SU-DHL-6 (cell line): Measurements from ENCODE around the gene PIK3C2G.

Experiments used
- H2AFZ ChIP-seq: fragments of 200-600 bp; sonication (generic); 2 replicates; pipeline ENCODE4 v1.6.1; 2014; ENCODE audit warnings: low read depth, mild to moderate bottlenecking, moderate library complexity, mixed read lengths, antibody characterized with exemption, low read length; ENCODE audit not compliant: severe bottlenecking
- H3F3A ChIP-seq: fragments of 200-600 bp; shearing (Covaris generic); 2 replicates; pipeline ENCODE4 v1.6.0; 2016; ENCODE audit warnings: antibody characterized with exemption, mild to moderate bottlenecking; ENCODE audit not compliant: insufficient read depth
- H3K27ac ChIP-seq: fragments of 200-600 bp; sonication (generic); 2 replicates; pipeline ENCODE4 v1.5.1; 2016; ENCODE audit warnings: low read depth, mild to moderate bottlenecking, low read length, moderate library complexity, mixed read lengths
- H3K27me3 ChIP-seq: fragments of 200-600 bp; sonication (generic), shearing (Covaris generic); 2 replicates; pipeline ENCODE4 v1.6.0; 2014; ENCODE audit warnings: mild to moderate bottlenecking, low read length
- H3K36me3 ChIP-seq: fragments of 200-600 bp; sonication (generic); 2 replicates; pipeline ENCODE4 v1.6.1; 2014; ENCODE audit warnings: mild to moderate bottlenecking, low read length, mixed read lengths
- H3K4me2 ChIP-seq: fragments of 300-600, 200-600 bp; shearing (Covaris generic), sonication (generic); 2 replicates; pipeline ENCODE4 v1.6.0; 2014; ENCODE audit warnings: low read length, low read depth, mild to moderate bottlenecking; ENCODE audit not compliant: poor library complexity, severe bottlenecking
- H3K4me3 ChIP-seq: fragments of 200-600 bp; sonication (generic); 2 replicates; pipeline ENCODE4 v1.5.1; 2014; ENCODE audit warnings: antibody characterized with exemption, low read length, mild to moderate bottlenecking, mixed read lengths; ENCODE audit not compliant: insufficient read depth, poor library complexity, severe bottlenecking
- H3K79me2 ChIP-seq: fragments of 200-600 bp; sonication (generic); 2 replicates; pipeline ENCODE4 v1.6.1; 2014; ENCODE audit warnings: mild to moderate bottlenecking, low read length, moderate library complexity; ENCODE audit not compliant: insufficient read depth
- H3K9ac ChIP-seq: fragments of 200-600 bp; sonication (generic); 2 replicates; pipeline ENCODE4 v1.7.0; 2014; ENCODE audit warnings: mild to moderate bottlenecking, low read length
- H3K9me2 ChIP-seq: fragments of 200-600 bp; sonication (generic); replicated peaks from 2 replicates; pipeline ENCODE4 v1.6.1; 2014; ENCODE audit warnings: low read length; ENCODE audit not compliant: insufficient read depth
- H3K9me3 ChIP-seq: fragments of 200-600 bp; sonication (generic); 2 replicates; pipeline ENCODE4 v1.6.1; 2014; ENCODE audit warnings: low read length, mixed read lengths; ENCODE audit not compliant: insufficient read depth
- H4K20me1 ChIP-seq: fragments of 200-600 bp; sonication (generic); 2 replicates; pipeline ENCODE4 v1.6.1; 2014; ENCODE audit warnings: low read depth, mild to moderate bottlenecking, antibody characterized with exemption, low read length, moderate library complexity, mixed read lengths
- EZH2phosphoT487 ChIP-seq: fragments of 200-600 bp; sonication (generic), shearing (Covaris generic); conservative IDR thresholded peaks from 2 replicates; pipeline ENCODE4 v1.6.1; 2018; ENCODE audit warnings: mild to moderate bottlenecking, antibody characterized with exemption, low read length, moderate library complexity, mixed read lengths
- TF ChIP-seq, protein P1 (sequence below): fragments of 200-600 bp; sonication (generic); IDR thresholded peaks from one replicate; pipeline ENCODE4 v1.5.1; 2017; ENCODE audit warnings: antibody characterized with exemption, mild to moderate bottlenecking, low read length, moderate library complexity; ENCODE audit not compliant: insufficient read depth, poor library complexity, severe bottlenecking

Gene PIK3C2G

DNA sequence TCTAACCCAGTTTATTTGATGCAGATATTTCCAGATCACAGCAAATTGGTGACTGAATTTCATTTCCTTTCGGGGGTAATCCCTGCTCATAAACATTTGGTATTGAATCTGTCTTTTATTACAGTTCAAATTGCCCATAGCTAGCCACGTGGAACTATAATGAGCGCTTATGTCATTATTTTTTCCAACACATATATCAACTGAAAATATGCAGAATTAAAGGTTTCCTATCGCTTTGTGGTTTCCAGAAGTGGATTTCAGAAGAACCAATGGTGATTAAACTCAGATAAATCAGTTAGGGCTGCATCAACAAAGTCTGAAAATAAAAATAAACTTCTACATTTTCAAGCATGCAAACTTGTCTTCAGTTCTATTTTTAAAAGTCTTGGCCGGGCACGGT, 111.9 kb downstream of the PIK3C2G start:
- Histone ChIP-seq H3K36me3 (no peaks in the 10 kb centered on the region), H3K4me3 (no peak overlapping the region), H4K20me1 (no peaks in the 10 kb centered on the region), H3K27me3 (no peaks in the 10 kb centered on the region), H3K9me3 (no peaks in the 10 kb centered on the region), H2AFZ (no peak overlapping the region), H3K27ac (no peak overlapping the region), H3K9me2 (no peaks in the 10 kb centered on the region), H3F3A (no peaks in the 10 kb centered on the region), H3K4me2 (no peak overlapping the region), H3K79me2 (no peaks in the 10 kb centered on the region), H3K9ac (no peak overlapping the region)
- no peak for TF ChIP-seq EZH2phosphoT487
- TF ChIP-seq, protein P1, sequence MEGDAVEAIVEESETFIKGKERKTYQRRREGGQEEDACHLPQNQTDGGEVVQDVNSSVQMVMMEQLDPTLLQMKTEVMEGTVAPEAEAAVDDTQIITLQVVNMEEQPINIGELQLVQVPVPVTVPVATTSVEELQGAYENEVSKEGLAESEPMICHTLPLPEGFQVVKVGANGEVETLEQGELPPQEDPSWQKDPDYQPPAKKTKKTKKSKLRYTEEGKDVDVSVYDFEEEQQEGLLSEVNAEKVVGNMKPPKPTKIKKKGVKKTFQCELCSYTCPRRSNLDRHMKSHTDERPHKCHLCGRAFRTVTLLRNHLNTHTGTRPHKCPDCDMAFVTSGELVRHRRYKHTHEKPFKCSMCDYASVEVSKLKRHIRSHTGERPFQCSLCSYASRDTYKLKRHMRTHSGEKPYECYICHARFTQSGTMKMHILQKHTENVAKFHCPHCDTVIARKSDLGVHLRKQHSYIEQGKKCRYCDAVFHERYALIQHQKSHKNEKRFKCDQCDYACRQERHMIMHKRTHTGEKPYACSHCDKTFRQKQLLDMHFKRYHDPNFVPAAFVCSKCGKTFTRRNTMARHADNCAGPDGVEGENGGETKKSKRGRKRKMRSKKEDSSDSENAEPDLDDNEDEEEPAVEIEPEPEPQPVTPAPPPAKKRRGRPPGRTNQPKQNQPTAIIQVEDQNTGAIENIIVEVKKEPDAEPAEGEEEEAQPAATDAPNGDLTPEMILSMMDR: no peak

DNA sequence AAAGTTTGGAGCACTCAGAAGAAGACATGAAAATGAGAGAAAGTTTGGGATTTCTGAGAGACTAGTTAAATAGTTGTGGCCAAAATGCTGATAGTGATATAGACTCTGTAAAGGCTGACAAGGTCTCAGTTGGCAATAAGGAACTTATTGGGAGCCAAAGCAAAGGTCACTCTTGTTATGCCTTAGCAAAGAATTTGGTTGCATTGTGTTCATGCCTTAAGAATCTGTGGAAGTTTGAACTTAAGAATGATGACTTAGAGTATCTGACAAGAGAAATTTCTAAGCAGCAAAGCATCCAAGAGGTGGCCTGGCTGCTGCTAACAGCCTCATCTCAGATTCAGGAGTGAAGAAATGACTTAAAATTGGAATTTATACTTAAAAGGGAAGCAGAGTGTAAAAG, 113.8 kb downstream of the PIK3C2G start:
- no peaks in the 10 kb centered on the region for H3K79me2 ChIP-seq
- H3F3A ChIP-seq: no peaks in the 10 kb centered on the region
- TF ChIP-seq EZH2phosphoT487: no peak
- TF ChIP-seq, protein P1: no peak
- H3K27ac ChIP-seq: no peak overlapping the region
- H3K9me2 ChIP-seq: no peaks in the 10 kb centered on the region
- no peak overlapping the region for H3K9ac ChIP-seq
- no peak overlapping the region for H2AFZ ChIP-seq
- H3K9me3 ChIP-seq: no peaks in the 10 kb centered on the region
- H3K4me2 ChIP-seq: no peak overlapping the region
- H3K36me3 ChIP-seq: no peaks in the 10 kb centered on the region
- no peaks in the 10 kb centered on the region for H4K20me1 ChIP-seq
- no peak overlapping the region for H3K4me3 ChIP-seq
- no peaks in the 10 kb centered on the region for H3K27me3 ChIP-seq

DNA sequence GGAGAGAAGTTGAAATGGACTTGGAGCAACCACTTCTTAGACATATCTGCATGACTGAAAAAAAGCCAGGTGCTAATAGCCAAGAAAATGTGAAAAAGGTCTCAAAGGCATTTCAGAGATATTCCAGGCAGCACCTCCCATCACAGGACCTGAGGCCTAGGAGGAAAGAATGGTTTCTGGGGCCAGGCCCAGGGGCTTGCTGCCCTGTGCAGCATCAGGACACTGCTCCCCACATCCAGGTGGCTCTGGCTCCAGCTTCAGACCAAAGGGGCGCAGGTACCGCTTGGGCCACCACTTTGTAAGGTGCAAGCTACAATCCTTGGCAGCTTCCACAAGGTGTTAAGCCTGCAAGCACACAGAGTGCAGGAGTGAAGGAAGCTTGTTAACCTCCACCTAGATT, 114.3 kb downstream of the PIK3C2G start:
- no peak overlapping the region for H3K9ac ChIP-seq

More for the DNA sequence above, 114.3 kb downstream of the PIK3C2G start:
- no peaks in the 10 kb centered on the region for H3K9me3 ChIP-seq
- H3K4me2 ChIP-seq: no peak overlapping the region
- H3K9me2 ChIP-seq: no peaks in the 10 kb centered on the region
- no peak overlapping the region for H3K27ac ChIP-seq
- no peak overlapping the region for H2AFZ ChIP-seq
- no peaks in the 10 kb centered on the region for H3F3A ChIP-seq
- no peaks in the 10 kb centered on the region for H3K79me2 ChIP-seq
- no peak overlapping the region for H3K4me3 ChIP-seq
- TF ChIP-seq, protein P1: no peak
- no peak for TF ChIP-seq EZH2phosphoT487
- no peaks in the 10 kb centered on the region for H3K36me3 ChIP-seq
- no peaks in the 10 kb centered on the region for H4K20me1 ChIP-seq
- H3K27me3 ChIP-seq: no peaks in the 10 kb centered on the region
